Subcutaneous abdominal adipose tissue (tissue), 5 donors: ENCODE results near the gene OLFML2B.

Experiments used
- H3K27ac ChIP-seq: one replicate; pipeline ENCODE4 v1.7.0; 2013; ENCODE audit warnings: low read depth, mild to moderate bottlenecking, inconsistent platforms, low read length, moderate library complexity
- H3K27me3 ChIP-seq, 5 donors: one replicate each; pipeline ENCODE4 v1.7.0; 2013; ENCODE audit warnings: low read length in 5 of 5, inconsistent platforms in 1 of 5; ENCODE audit not compliant: control insufficient read depth in 5 of 5, insufficient read depth in 4 of 5
- H3K36me3 ChIP-seq, 5 donors: one replicate each; pipeline ENCODE4 v1.7.0; 2013; ENCODE audit warnings: low read length in 5 of 5; ENCODE audit not compliant: control insufficient read depth in 5 of 5, insufficient read depth in 5 of 5
- H3K4me1 ChIP-seq, 5 donors: one replicate each; pipeline ENCODE4 v1.7.0; 2013; ENCODE audit warnings: low read length in 5 of 5, mild to moderate bottlenecking in 3 of 5, moderate library complexity in 1 of 5; ENCODE audit not compliant: control insufficient read depth in 5 of 5, insufficient read depth in 5 of 5
- H3K4me3 ChIP-seq, 5 donors: one replicate each; pipeline ENCODE4 v1.7.0; 2013; ENCODE audit warnings: low read length in 5 of 5, low read depth in 1 of 5
- H3K9ac ChIP-seq, 5 donors: one replicate each; pipeline ENCODE4 v1.7.0; 2013; ENCODE audit warnings: low read length in 5 of 5, mild to moderate bottlenecking in 4 of 5, moderate library complexity in 3 of 5
- H3K9me3 ChIP-seq, 5 donors: one replicate each; pipeline ENCODE4 v1.7.0; 2013; ENCODE audit warnings: low read length in 5 of 5; ENCODE audit not compliant: control insufficient read depth in 5 of 5
- donor health status: healthy.
- donor health status: healthy.
- donor health status: healthy.
- donor health status: healthy.
- donor health status: healthy.

OLFML2B gene

GRCh38 chr1:161948435-161948834 lies 75.2 kb downstream of the OLFML2B start:
- H3K4me1 ChIP-seq, result peaks cover 3 to 26% (median 16%) of the 10 kb centered on the region in 5 donors
- H3K9me3 ChIP-seq, result no peaks in the 10 kb centered on the region
- no peaks in the 10 kb centered on the region for H3K27me3 ChIP-seq
- H3K4me3 ChIP-seq, result no peak overlapping the region
- H3K27ac ChIP-seq, result no peak overlapping the region
- no peak overlapping the region for H3K9ac ChIP-seq
- H3K36me3 ChIP-seq, result peaks cover 4 to 8% (median 5%) of the 10 kb centered on the region in 5 donors

- H3K4me1 ChIP-seq, result peaks cover 3 to 23% (median 16%) of the 10 kb centered on the region in 5 donors
- H3K36me3 ChIP-seq, result peaks cover 9 to 14% (median 12%) of the 10 kb centered on the region in 5 donors
- H3K27me3 ChIP-seq, result no peaks in the 10 kb centered on the region
- no peaks in the 10 kb centered on the region for H3K9me3 ChIP-seq
- H3K27ac ChIP-seq, result no peak overlapping the region
- H3K4me3 ChIP-seq, result no peak overlapping the region
- H3K9ac ChIP-seq, result no peak overlapping the region
Observed at GRCh38 chr1:161946071-161946987, 77.3 kb downstream of the OLFML2B start.

- Histone ChIP-seq H3K4me3 (no peak overlapping the region), H3K9me3 (no peaks in the 10 kb centered on the region), H3K27ac (no peak overlapping the region), H3K27me3 (no peaks in the 10 kb centered on the region), H3K4me1 (peaks cover 3 to 21% (median 15%) of the 10 kb centered on the region in 5 donors), H3K9ac (no peak overlapping the region), H3K36me3 (peaks cover 9 to 14% (median 12%) of the 10 kb centered on the region in 5 donors)
Observed at GRCh38 chr1:161945306-161946060, 78.2 kb downstream of the OLFML2B start.

DNA sequence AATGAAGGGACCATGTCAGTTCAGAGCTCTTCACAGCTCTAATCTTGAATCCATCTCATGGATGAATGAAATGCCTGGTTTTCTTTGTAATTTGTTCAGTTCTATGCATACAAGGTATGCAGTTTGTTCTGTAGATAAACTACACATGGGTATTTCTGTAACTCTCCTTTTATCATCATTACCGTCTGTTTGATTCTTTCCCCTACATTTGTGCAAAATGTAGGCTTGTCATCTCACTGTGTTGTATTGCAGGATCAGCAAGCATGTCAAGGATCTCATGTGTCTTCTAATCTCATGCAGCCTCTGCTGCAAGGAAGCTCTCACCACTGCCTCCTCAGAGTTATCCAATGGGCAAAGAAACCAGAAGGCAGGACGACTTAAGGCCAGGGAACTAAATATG lies 79.3 kb downstream of the OLFML2B start:
- H3K4me1 ChIP-seq, result peaks cover 0 to 13% (median 8%) of the 10 kb centered on the region in 5 donors
- no peak overlapping the region for H3K4me3 ChIP-seq
- H3K27me3 ChIP-seq, result no peaks in the 10 kb centered on the region
- peaks cover 9 to 14% (median 12%) of the 10 kb centered on the region in 5 donors for H3K36me3 ChIP-seq
- no peak overlapping the region for H3K9ac ChIP-seq
- H3K9me3 ChIP-seq, result no peaks in the 10 kb centered on the region
- no peak overlapping the region for H3K27ac ChIP-seq

DNA sequence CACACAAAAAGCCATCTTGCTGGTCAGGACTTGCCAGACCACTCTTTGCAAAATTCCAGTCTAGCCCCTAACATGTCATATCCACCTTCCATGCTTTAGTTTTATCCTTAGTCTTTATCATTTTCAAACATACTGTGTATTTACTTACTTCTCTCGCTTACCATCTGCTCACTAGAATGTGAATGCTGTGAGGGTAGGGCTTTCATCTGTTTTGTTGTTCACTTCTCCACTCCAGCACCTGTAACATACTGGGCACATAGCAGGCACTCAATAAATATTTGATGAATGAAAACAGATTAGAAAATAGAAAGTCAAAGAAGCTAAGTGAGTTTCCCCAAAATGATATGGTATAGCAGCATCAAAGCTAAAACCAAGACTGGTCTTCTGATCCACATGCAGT lies 79.9 kb downstream of the OLFML2B start:
- Histone ChIP-seq H3K27me3 (no peaks in the 10 kb centered on the region), H3K9ac (no peak overlapping the region), H3K27ac (no peak overlapping the region), H3K36me3 (peaks cover 9 to 15% (median 12%) of the 10 kb centered on the region in 5 donors), H3K9me3 (no peaks in the 10 kb centered on the region), H3K4me3 (no peak overlapping the region), H3K4me1 (peaks cover 0 to 7% (median 7%) of the 10 kb centered on the region in 5 donors)

DNA sequence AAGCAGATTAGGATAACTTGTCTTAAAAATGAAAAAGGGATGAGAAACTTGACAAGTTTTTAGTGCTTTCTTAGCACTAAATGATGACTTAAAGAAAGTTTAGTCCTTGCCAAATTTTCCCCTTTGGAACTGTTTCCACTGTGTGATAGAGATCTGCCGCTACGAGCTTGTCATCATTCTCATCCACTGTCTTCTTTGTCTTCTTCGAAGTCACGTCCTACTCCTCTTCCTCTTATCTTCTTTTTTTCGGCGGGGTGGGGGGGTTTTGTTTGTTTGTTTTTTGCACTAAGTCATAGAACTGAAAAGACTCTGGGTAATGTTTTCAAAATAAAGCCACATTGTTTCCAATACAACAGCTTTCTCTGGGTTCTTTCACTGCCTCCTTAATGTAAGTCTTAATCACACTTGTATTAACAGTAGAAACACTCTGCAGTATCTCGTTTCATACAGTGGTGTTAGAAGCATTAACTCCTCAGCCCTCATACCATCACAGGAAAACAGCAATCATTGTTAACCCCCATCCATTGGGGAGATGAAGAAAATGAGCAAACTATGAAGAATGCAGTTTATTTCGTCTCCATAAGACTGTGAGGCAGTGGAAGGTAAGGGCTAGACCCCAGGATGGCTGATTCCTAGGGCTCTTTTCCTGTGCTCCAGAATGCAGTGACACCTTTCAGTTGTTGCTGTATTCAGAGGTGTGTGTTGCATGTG lies 81.8 kb downstream of the OLFML2B start:
- Histone ChIP-seq H3K27me3 (no peaks in the 10 kb centered on the region), H3K4me3 (no peak overlapping the region), H3K36me3 (peaks cover 11 to 15% (median 14%) of the 10 kb centered on the region in 5 donors), H3K9ac (no peak overlapping the region), H3K9me3 (no peaks in the 10 kb centered on the region), H3K4me1 (peaks cover 0 to 7% (median 5%) of the 10 kb centered on the region in 5 donors), H3K27ac (no peak overlapping the region)

GRCh38 chr1:161940866-161941591 lies 82.6 kb downstream of the OLFML2B start:
- Histone ChIP-seq H3K27ac (no peak overlapping the region), H3K9ac (no peak overlapping the region), H3K9me3 (no peaks in the 10 kb centered on the region), H3K4me1 (peaks cover 0 to 7% (median 0%) of the 10 kb centered on the region in 5 donors), H3K4me3 (no peak overlapping the region), H3K27me3 (no peaks in the 10 kb centered on the region), H3K36me3 (peaks cover 15 to 19% (median 16%) of the 10 kb centered on the region in 5 donors)

- H3K27me3 ChIP-seq, result no peaks in the 10 kb centered on the region
- H3K27ac ChIP-seq, result no peak overlapping the region
- H3K4me1 ChIP-seq, result peaks cover 0 to 7% (median 4%) of the 10 kb centered on the region in 5 donors
- no peaks in the 10 kb centered on the region for H3K9me3 ChIP-seq
- H3K36me3 ChIP-seq, result peaks cover 3 to 10% (median 6%) of the 10 kb centered on the region in 5 donors
- H3K9ac ChIP-seq, result no peak overlapping the region
- no peak overlapping the region for H3K4me3 ChIP-seq
Observed at GRCh38 chr1:161936786-161937185, 86.9 kb downstream of the OLFML2B start.

GRCh38 chr1:161935264-161935663 lies 88.4 kb downstream of the OLFML2B start:
- Histone ChIP-seq H3K9ac (no peak overlapping the region), H3K36me3 (peaks cover 3 to 10% (median 6%) of the 10 kb centered on the region in 5 donors), H3K4me3 (no peak overlapping the region), H3K27me3 (no peaks in the 10 kb centered on the region), H3K4me1 (peaks cover 0 to 7% (median 3%) of the 10 kb centered on the region in 5 donors), H3K27ac (no peak overlapping the region), H3K9me3 (no peaks in the 10 kb centered on the region)
